NCI-H460 (cell line): ENCODE measurements around the gene MED8. TPM values are rescaled to one million over a fixed set of nuclear protein-coding genes. Genes with fewer than 3 reads are reported as not detected.
A peak's percentile ranks its signal among the peaks of the same experiment; 100 is the strongest.
"Not testable (repeated sequence)": the region's sequence is repeated elsewhere in the genome, so short reads cannot be mapped to it uniquely, and the experiment has no call there.

Source experiments
- DNase-seq: peaks from one replicate; pipeline ENCODE4 v3.0.0-alpha.2; 2016; ENCODE audit warnings: low read depth; ENCODE audit errors: extremely low read depth
- total RNA-seq: library from RNA; depleted of rRNA; stranded (reverse); fragments of >200 nt; shearing (Covaris generic); gene quantifications from 2 replicates; pipeline ENCODE4 v1.2.3, GENCODE V29; 2014

The MED8 gene
- total RNA-seq, 1 experiment from 2014 or later: 50.4 TPM

DNA sequence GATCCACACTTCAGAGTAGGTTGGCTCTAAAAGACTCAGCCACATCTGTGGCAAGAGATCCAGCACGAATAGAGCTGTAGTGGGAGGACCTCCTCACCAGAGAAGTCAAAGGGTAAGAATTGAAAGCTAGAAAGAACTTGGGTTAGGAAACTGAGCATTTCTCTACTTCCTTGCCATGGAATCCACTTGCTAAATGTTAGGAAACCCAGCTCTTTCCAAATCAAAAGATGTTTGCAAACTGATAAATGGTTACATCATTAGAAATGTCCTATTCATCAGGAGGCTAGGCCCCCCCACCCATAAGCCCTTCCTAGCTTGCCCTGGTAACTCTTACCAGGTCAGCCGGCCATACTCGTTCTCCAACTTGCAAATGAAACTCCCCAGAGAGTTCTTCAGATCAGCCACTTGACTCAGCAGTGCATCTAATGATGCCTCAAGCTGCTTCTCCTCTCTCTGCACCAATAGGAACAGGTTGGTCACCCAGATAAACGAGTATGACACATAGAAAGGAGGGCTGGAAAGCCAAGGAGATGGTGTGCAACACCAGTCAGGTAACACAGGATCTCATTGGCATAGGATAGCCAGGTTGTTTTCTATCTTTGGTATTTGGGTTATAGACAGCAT lies 1.5 kb downstream of the MED8 start:
- no peak for DNase-seq

DNA sequence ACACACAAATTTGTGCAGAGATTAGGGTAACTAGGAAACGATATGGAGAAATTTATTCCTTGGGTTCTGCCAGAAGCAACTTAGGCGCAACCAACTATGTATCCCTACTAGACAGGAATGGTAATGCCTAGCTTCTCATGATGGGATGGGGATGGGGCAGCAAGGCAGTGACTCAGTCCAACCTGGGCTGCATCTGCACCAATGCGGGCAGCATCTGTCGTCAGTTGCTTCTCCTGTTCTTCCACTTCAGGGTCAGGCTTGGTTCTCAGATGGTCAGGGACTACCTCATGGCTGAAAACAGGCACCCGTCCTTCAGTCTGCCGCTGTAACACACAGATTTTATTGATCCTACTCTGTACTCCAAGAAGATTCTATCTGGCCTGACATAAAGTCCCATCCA lies 2.9 kb downstream of the MED8 start:
- DNase-seq: no peak

DNA sequence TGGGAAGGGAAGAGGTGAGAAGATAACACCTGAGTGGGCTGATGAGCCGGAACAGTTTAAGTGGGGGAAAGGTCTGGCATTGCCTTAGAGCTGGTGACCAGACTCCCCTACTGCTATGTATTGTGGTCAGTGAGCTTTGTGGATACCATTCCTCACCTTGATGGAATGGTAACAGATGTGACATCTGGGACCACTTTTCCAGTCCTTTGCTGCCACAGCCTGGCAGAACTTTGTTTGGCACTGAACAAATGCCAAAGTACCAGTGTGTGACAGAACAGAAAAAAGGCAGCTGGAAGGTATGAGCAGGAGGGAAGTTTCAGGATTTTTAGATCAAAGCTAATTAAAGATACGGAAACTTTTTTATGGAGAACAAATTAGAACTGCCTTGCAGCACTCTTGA lies 6.2 kb downstream of the MED8 start:
- DNase-seq: no peak

- no peak for DNase-seq
Observed at GRCh38 chr1:43382027-43382779, 7.4 kb downstream of the MED8 start.

- no peak for DNase-seq
Observed at GRCh38 chr1:43381612-43382011, 8.0 kb downstream of the MED8 start.

DNA sequence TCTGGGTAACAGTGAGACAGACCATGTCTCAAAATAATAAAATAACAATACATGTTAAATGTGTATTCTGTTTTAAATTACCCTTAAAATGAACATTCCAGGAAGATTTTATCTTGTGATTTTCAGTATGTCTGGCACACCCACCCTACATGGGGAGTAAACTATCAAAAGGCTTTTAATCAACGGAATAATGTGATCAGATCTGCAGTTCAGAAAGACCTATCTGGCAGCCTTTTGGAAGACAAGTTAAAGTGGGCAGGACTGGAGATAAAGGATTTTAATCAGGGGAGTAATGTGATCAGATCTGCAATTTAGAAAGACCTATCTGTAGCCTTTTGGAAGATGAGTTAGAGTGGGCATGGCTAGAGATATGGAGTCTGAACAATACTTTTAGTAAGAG lies 10.1 kb downstream of the MED8 start:
- no peak for DNase-seq

DNA sequence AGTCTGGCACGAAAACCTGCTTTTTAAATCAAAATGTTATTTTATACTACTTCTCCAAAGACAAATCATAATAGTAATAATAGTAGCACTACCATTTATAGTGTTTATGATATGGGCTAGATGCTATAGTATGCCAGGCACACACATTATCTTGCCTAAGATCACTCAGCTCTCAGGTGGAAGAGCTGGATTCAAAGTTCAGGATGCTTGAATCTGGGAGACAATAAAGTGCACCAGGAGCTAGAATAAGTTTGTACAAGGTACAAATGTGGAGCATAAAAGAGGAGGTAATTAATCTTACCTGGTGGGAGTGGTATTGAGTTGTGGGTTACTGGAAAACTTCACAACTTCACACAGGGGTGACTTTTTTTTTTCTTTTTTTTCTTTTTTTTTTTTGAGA lies 11.8 kb downstream of the MED8 start:
- no peak for DNase-seq

DNA sequence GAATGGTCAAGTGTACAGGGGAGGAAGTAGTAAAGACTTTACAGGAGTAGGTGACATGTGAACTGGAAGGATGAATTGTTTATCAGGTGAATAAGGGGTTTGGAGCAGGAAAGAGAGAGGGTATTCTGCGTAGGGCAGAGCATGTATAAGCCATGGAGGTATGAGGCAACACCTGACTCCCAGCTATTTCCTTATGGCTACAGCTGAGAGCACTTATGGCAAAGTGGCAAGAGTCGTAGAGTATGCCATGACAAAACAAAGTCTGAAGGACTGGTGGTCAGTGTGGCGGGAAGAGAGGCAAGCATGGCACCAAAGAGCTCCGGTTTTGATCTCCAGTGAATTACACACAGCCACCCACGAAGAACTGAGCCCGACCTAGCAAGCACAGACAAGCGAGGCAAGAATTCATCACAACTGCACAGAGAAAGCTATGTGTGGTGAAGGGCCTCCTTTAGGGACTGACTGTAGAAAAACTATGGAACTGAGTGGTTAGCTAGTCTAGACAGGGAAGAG lies 12.8 kb downstream of the MED8 start:
- DNase-seq: no peak

DNA sequence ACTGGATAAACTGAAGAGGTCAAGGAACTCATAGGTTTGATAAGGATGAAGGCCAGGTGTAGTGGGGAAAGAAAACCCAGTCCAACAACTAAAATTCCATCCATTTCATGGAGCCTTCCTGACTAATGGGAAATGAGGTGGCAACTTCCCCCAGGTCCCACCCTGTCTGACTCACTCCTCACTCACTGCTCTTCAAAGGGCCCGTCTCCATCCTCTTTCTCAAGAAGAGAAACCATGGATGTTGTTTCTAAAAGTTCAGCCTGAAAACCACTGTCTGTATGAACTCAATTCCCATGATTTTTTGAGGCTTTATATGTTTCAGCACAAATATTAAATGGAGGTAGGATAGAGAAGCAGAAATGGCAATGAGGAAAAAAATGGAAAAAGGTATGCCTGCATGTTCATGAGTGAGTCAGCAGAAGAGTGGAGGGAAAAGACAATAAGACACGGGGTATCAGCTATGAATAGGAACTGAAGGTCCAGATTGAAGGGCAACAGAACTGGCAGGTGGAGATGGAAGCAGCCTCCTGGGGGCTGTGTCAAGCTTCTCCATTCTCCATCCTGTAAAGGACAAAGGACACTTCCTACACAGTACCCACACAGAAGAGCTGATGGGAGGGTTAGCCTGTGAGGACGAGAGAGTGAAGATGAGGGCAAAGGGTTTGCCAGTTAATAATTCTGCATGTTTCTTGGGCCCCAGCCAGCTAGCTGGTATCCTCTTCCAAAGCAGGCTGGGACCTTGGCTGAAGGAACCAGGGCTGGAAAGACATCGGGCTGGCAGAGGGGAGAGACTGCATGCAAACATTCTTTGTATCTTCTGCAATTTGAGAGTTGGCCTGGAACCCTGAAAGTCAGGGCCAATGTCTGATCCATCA lies 16.3 kb downstream of the MED8 start:
- DNase-seq: peak; percentile 54

DNA sequence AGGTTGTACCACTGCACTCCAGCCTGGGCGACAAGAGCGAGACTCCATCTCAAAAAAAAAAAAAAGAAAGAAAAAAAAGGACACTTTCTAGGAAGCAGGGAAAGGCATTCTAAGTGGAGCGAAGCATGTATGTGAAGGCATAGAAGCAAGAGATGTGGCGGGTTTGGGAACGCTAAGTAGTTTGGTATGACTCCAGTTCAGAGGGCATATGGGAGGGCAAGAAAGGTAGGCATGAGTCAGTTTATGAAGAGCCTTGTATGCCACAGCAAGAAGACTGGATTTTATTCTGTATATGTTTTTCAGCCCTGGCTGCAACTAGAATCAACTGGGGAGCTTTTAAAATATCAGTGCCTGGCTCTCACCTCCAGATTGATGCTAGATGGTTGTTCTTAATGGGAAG lies 17.4 kb downstream of the MED8 start:
- no peak for DNase-seq

- DNase-seq: no peak
Observed at GRCh38 chr1:43370564-43370963, 19.0 kb downstream of the MED8 start.

DNA sequence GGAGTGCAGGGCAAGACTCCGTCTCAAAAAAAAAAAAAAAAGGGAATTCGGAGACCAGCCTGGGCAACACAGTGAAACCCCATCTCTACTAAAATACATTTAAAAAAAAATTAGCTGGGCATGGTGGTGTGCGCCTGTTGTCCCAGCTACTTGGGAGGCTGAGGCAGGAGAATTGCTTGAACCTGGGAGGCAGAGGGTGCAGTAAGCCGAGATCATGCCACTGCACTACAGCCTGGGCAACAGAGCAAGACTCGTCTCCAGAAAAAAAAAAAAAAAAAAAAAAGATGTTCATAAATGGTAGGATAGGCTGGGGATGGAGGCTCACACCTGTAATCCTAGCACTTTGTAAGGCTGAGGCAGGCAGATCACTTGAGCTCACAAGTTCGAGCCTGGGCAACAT lies 19.8 kb downstream of the MED8 start:
- DNase-seq: not testable (repeated sequence)

DNA sequence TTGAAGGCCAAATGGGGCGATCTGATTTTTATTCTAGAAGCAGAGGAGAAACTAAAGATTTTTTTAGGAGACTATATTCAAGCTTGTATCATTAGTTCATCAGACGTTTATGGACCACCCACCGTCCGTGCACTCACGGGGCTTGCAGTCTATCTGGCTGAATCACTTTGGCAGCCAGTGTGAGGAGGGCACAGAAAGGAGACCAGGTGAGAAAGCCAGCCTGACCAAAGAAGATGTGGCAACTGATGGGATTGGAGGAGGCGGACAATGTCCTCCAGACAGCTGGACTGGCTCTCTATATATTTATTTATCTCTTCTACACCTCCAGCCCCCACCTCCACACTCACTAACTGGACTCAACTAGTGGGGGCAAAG lies 21.0 kb downstream of the MED8 start:
- no peak for DNase-seq

DNA sequence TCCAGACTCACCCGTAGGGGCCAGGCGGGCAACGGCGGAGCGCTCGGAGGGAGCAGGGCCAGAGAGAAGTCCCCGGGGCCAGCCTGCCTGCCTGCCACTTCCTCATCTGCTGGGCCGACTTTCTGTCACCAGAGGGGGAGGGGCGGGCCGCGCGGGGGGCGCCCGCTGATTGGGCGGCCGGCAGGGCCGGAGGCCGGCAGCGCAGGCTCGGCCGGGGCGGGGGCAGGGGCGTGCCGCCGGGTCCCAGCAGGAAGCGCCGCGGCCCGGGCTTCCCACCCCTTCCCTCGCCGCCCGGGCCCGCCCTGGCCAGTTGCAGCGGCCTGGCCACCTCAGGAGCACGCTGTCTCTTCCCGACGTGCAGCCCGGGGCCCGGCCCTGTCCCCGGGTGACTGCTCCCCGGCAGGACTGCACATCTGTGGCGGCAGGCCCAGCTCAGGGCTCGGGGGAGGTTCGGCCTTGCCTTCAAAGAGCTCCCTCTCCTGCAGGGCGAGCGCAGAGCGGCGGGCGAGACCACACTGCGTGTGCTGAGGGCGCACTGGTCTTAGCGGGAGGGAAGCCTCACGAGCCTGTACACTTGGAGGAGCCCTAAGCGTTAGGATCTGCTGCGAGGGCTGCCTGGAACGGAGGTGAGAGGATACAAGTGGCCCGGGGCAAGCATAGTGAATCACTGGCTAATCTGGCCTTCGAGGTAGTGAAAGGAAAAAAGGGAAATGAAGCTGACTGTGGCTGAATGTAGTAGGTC lies 21.5 kb downstream of the MED8 start, which contains the start of gene ELOVL1:
ELOVL1 (minus strand) TSS at position 108 of the 742 bp plus-strand sequence. CDS start 2,402 bp downstream, outside the sequence.
- DNase-seq: peak; percentile 75

DNA sequence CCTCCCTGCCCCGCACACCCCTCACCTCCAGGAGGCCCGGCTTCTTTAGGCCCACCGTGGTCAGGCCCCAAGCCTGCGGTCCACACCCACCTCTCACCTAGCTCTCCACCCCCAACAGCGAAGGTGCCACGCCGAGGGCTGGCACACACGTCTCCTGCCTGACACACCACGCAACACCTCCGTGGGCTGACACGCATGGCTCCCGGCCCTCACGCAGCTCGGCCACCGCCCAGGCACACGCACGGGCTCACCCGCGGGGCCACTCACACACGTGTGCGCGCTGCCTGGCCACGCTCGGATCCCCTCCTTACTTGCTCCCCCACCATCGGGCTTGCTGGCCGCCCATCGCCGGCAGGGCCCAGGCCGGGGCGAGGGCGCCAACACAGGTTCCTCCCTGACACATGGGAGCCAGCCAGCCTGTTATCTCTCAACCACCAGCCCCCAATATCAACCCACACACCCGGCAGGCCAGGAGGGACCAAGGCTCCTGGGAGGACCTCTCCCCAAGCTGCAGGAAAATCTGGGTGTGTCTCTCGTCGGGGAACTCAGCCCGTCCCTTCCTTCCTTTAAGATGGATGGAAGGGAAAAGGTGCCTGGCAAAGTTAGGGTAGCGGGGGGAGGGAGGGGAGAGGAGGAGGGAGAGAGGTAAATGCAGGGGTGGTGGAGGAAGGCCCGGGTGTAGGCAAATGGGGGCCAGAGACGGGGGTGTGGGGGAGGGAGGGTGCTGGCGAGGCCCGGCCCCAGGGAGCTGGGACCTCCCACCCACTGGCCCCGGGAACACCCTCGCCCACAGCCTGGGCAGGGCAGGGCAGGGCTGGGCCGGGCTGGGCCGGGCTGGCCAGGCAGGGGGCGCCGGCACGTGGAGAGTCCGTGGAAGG lies 22.3 kb downstream of the MED8 start:
- no peak for DNase-seq

DNA sequence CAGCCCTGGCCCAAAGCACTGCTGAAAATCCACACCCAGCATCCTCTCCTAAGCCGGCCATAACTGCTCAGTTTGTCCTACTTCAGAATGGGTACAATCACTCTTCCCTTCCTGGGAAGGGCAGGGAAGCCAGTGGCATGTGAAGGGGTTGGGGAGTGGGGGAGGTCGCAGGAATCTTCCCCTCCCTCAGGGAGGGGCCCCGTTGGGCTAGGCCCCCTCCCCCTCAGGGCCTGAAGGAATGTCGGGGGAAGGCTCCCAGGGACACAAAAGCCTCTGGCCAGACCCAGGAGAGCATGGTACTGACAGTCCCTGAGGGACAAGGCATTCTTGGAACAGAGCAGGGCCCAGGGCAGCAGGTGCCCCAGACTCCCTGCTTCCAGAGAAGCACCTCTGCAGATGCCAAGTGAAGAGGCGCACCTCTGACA lies 23.0 kb downstream of the MED8 start:
- DNase-seq: no peak

DNA sequence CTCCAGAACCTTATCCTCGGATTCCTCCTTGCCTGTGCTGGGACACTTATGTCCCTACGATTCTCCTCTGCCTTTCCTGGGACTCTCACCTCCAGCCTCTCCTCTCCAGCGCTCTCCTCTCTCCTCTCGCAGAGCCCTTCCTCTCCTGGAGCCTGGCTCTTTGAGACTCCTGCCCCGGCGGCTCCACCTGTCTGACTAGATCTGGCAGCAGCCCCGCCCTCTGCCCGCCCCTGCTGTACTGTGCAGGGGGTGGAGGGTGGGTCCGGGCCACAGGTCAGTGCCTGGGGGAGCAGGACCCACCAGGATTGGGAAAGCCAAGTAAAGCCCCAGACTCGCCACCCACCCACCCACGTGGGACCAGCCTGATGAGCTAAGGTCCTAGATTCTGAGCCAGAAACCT lies 23.4 kb downstream of the MED8 start:
- DNase-seq: no peak

- DNase-seq: no peak
Observed at GRCh38 chr1:43365678-43366077, 23.9 kb downstream of the MED8 start.

- no peak for DNase-seq
Observed at GRCh38 chr1:43363935-43364525, 25.6 kb downstream of the MED8 start.
